ENCODE results near the gene ITPR2. TPM values are rescaled to one million over a fixed set of nuclear protein-coding genes. Genes with fewer than 3 reads are reported as not detected.
"Not testable (repeated sequence)": the region's sequence is repeated elsewhere in the genome, so short reads cannot be mapped to it uniquely, and the experiment has no call there.

ITPR2 gene
- polyA plus RNA-seq, 2 of the 4 experiments (the other 2 are of a cell fraction), result 3.1 to 8.1 TPM

DNA sequence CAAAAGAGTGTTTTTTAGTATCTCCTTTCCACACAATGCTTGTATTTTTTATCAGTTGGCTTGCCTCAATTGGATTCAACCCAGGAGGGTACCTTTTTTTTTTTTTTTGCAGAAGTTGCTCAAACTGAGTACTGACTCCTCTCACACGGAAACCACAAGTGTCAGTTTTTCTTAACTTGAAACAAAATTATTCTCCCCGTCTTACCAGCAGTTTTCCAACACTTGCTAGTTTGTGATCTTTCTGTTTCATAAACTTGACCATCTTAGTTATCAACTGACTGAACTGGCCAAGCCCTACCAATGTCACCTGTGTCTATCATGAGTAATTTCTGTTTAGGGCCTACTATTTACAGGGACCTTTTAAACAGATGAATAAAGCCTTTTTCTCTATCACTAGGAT is 34.1 kb upstream of the ITPR2 start (continued):
- no peak for TF ChIP-seq PBX3 (IDR thresholded peaks at IDR 0.05)
- TF ChIP-seq HOXB13 (CRISPR knock-in tag; IDR thresholded peaks at IDR 0.05; ENCODE audit: low read depth), result no peak
- TF ChIP-seq ZFP36 (IDR thresholded peaks at IDR 0.05; ENCODE audit: borderline replicate concordance, partially characterized antibody), result no peak
- TF ChIP-seq POLR2AphosphoS2 (conservative IDR thresholded peaks at IDR 0.05; ENCODE audit: low read length), result no peak

DNA sequence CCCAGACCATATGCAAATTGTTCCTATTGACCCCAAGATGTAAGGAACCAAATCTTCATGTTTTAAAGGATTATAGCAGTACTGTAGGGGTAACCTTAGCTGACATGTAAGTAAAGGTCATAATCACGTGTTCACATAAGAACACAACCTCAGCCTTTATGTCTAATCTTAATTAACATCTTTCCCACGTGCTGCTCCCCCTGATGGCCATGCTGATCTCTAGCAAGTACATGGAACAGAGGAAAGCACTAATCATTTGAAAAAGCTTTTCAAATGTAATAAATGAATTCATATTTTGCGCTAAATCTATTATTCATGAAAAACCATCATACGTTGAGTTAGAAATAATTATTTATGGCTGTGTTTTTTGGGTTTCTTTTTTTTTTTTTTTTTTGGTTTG is 30.5 kb upstream of the ITPR2 start:
- no peak for ATAC-seq
- TF ChIP-seq EP300 (IDR thresholded peaks at IDR 0.05) (no peak), RARB (CRISPR knock-in tag; IDR thresholded peaks at IDR 0.05) (no peak), ESRRA (IDR thresholded peaks at IDR 0.05; ENCODE audit: borderline replicate concordance, low read length) (no peak), RNF2 (IDR thresholded peaks at IDR 0.05; ENCODE audit: borderline replicate concordance, low read depth) (no peak), RFX5 (IDR thresholded peaks at IDR 0.05) (no peak), RCOR1 (IDR thresholded peaks at IDR 0.05; ENCODE audit: low read depth, low read length) (no peak), RAD21 (conservative IDR thresholded peaks at IDR 0.05 in 1 of 2, IDR thresholded peaks at IDR 0.05 in 1 of 2) (no peak), ZC3H11A (IDR thresholded peaks at IDR 0.05) (no peak), CHD4 (IDR thresholded peaks at IDR 0.05; ENCODE audit: borderline replicate concordance) (no peak), EHMT2 (IDR thresholded peaks at IDR 0.05; ENCODE audit: low read depth) (no peak), CTCF (IDR thresholded peaks at IDR 0.05) (no peak)
- no peak overlapping the region for H3K4me3 ChIP-seq
- POLR2A ChIA-PET, result no interaction called here
- H3K4me2 ChIP-seq, result no peak overlapping the region
- 55% methylated on average over 4 of the region's 4 CpGs for WGBS (ENCODE audit: missing lambda C conversion rate)
- H3K27ac ChIP-seq, result no peak overlapping the region
- FAIRE-seq, result no peak
- CTCF ChIA-PET, result interaction anchor here (1.2 to 2.8 kb wide), 9 partner anchors 8 to 30 kb away, joined by 3 to 12 read pairs (median 5); no protein-coding TSS in a partner anchor
- peak in 1 of 2 experiments; percentile 18 for DNase-seq (ENCODE audit: low read depth in 1 of 2, low spot score in 1 of 2)
- no peaks in the 10 kb centered on the region for H3K9me3 ChIP-seq
- no peaks in the 10 kb centered on the region for H3K4me1 ChIP-seq

DNA sequence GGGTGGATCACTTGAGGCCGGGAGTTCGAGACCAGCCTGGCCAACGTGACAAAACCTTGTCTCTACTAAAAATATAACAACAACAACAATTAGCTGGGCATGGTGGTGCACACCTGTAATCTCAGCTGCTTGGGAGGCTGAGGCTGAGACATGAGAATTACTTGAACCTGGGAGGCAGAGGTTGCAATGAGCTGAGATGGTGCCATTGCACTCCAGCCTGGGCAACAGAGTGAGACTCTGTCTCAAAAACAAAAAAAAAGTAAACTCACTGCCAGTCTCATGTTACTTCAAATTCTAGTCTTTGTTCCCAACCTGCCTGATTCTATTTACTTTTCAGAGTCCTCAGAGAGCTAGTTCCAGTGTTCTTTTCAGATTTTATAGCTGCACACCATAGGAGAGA is 29.8 kb upstream of the ITPR2 start:
- H3K9me3 ChIP-seq; H3K4me2 ChIP-seq; ATAC-seq; H3K27ac ChIP-seq; H3K4me1 ChIP-seq; H3K4me3 ChIP-seq; FAIRE-seq; DNase-seq (ENCODE audit: low read depth in 1 of 2, low spot score in 1 of 2); POLR2A ChIA-PET: not testable (repeated sequence)
- CTCF ChIA-PET, result interaction anchor here (1.2 to 2.8 kb wide), 7 partner anchors 8 to 29 kb away, joined by 3 to 12 read pairs (median 3); no protein-coding TSS in a partner anchor
- 81% methylated on average over 3 of the region's 3 CpGs for WGBS (ENCODE audit: missing lambda C conversion rate)

DNA sequence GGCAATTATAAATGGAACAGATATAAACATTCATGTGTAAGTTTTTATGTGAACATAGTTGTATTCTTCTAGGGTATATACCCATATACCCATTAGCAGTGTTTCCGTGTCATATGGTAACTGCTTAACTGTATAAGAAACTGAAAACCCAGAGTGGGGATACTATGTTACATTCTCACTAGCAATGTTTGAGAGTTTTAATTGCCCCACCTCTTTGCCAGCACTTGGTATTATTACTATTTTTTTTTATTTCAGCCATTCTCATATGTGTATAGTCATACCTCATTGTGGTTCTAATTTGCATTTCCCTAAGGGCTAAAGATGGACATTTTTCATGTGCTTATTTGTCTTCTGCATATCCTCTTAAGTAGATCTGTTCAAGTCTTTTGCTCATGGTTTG is 28.7 kb upstream of the ITPR2 start:
- DNase-seq (ENCODE audit: low read depth in 1 of 2, low spot score in 1 of 2) (no peak), FAIRE-seq (no peak), ATAC-seq (no peak)
- no peaks in the 10 kb centered on the region for H3K9me3 ChIP-seq
- 91% methylated on average over 1 of the region's 1 CpG for WGBS (ENCODE audit: missing lambda C conversion rate)
- ChIA-PET CTCF (interaction anchor here (2.2 kb wide), 1 partner anchor 24 kb away, joined by 12 read pairs; no protein-coding TSS in a partner anchor), POLR2A (no interaction called here)
- no peak overlapping the region for H3K27ac ChIP-seq
- no peaks in the 10 kb centered on the region for H3K4me1 ChIP-seq
- no peak for TF ChIP-seq NPAS2 (CRISPR knock-in tag; IDR thresholded peaks at IDR 0.05; ENCODE audit: borderline replicate concordance)
- no peak for TF ChIP-seq ZC3H11A (IDR thresholded peaks at IDR 0.05)
- TF ChIP-seq CHD2 (IDR thresholded peaks at IDR 0.05; ENCODE audit: low read length, partially characterized antibody), result no peak
- no peak overlapping the region for H3K4me2 ChIP-seq
- no peak overlapping the region for H3K4me3 ChIP-seq

All from A549 (cell line).